Purkinje cell (primary cell): ENCODE data around the gene RANBP6. TPM values are rescaled to one million over a fixed set of nuclear protein-coding genes. Genes with fewer than 3 reads are reported as not detected.

Experiments used
- polyA plus RNA-seq: library from polyadenylated mRNA; unstranded; fragments of >200 nt; fragmentation: Nextera tagmentation; gene quantifications from 2 replicates; pipeline ENCODE4 v1.2.1, GENCODE V29; 2014

Gene RANBP6
- polyA plus RNA-seq, result 47.3 and 61.7 TPM in 2 replicates

GRCh38 chr9:6015278-6016157 lies at the start of gene RANBP6:
Gene RANBP6, minus strand, starts transcription at chr9:6015624. Its CDS starts 17 bp downstream, at chr9:6015607.

Other genes starting within 250 kb of the RANBP6 start
- gene ERMP1, start 182.5 kb downstream of the RANBP6 start, polyA plus RNA-seq, result 42.4 and 47.6 TPM in 2 replicates
- gene MLANA, start 124.7 kb downstream of the RANBP6 start, polyA plus RNA-seq, result 0.93 TPM in 1 of 2 replicates, not detected in the other
- gene IL33, start 200.2 kb upstream of the RANBP6 start, polyA plus RNA-seq, result 11.8 and 19.4 TPM in 2 replicates